T47D (cell line): Measurements from ENCODE around the gene KCTD12.

Experiments
- DNase-seq, 2 experiments: peaks; one replicate each; pipeline versions ENCODE4 v3.0.0 to v3.0.0-alpha.2; 2011 to 2012; ENCODE audit warnings: low read depth in 1 of 2, low spot score in 1 of 2
- JUND ChIP-seq: IDR thresholded peaks from 2 replicates; pipeline ENCODE4 v1.6.1; 2012; ENCODE audit warnings: low read depth
- in situ Hi-C: cut with HindIII; loops from 2 replicates; pipeline ENCODE4 v1.10.0; 2016; ENCODE audit warnings: low sequenced_read_pairs, low pct_unique_long_range_greater_than_20kb

Gene KCTD12

GRCh38 chr13:76865109-76865508 lies 21.1 kb downstream of the KCTD12 start:
- no peak for DNase-seq
- in situ Hi-C loops = no loop called here

GRCh38 chr13:76864259-76864658 lies 21.9 kb downstream of the KCTD12 start:
- DNase-seq = no peak
- no peak for TF ChIP-seq JUND
- in situ Hi-C loops = no loop called here

More at GRCh38 chr13:76865109-76865508, 21.1 kb downstream of the KCTD12 start:
- no peak for TF ChIP-seq JUND

- TF ChIP-seq JUND = no peak
- in situ Hi-C loops = no loop called here
- DNase-seq = no peak
These were observed 23.2 kb downstream of the KCTD12 start for GRCh38 chr13:76863022-76863421.

DNA sequence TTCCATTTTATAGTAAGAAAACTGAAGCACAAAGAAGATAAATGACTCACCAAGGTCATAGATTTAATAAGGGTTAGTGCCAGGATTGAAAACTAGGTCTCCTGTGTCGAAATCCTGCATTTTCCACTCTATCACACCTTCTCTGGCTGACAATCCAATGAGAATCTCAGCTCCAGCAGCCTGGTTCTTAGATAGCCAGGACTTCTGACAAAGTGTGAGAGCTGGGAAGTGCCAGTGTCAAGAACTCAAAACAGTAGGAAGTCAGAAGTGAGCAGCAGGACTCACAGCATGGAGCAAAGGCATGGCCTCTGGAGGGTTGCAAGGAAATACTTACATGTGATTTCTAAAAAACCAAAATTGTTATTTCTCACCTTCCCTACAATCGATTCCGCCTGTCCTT lies 24.3 kb downstream of the KCTD12 start:
- no peak for TF ChIP-seq JUND
- no peak for DNase-seq
- in situ Hi-C loops = no loop called here

DNA sequence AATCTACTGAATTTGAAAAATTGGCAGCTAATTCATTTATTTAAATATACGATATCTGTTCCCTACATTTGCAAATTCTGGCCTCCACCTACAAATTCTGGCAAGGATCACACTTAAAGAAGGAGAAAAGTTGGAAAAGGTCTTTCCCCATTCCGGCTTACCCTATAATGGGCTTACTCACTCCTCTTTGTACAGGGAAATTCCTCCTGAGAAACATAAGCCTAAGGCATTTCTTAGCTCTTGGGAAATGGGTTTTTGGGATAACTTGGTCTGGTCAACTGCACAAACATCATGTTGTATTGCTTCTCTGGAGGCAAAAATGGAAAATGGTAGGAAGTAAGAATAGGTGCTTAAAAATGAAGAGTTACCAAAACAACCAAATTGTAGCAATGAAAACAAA lies 25.5 kb downstream of the KCTD12 start:
- no peak for TF ChIP-seq JUND
- no peak for DNase-seq
- in situ Hi-C loops = no loop called here

DNA sequence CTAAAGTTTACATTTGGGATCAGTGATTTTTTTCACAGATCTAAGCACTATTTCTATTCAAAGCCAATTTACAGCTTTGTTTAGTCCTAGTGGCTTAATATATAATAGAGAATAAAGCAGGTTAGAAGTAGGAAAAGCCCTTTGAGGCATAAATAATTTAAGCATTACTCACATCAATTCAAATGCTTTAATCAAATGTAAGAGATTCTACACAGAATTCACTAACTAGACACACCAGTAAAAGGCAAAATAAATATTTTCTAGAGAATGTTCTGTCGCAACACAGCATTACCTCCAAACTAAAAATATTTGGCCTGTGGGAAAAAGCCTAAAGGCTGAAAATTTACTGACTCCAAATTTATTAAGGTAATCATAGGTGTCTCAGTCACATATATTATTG lies 31.3 kb downstream of the KCTD12 start:
- no peak for TF ChIP-seq JUND
- DNase-seq = no peak
- in situ Hi-C loops = no loop called here

DNA sequence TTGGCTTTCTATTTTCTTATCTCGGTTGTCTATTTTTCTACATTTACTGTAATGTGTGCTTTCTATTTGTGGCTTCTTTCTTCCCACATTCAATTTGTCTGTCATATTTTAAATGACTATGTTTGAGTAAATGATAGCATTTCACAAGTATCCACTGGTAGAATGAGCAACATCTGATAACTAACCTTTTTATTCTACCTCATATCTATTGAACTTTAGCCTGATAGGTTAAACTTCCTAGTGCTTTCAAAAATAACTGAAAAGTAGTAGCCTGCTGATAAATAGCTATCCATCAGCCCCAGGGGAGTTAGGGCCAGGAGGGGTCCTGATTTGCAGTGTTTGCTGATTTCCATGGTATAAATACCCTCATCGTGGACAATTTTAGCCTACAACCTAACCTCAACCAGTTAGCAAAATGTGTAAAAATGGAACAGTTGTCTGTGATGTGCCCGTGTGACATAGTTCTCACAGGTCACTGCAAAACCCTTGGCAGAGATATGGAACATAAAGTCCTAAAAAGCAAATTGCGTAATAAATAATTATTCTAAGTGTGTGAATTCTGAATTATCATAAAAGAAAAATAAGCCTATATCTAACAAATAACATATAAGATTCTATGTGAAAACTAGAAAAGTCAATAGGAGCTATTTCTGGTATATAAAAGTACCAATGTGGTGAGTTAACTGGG lies 32.1 kb downstream of the KCTD12 start:
- in situ Hi-C loops = no loop called here
- TF ChIP-seq JUND = no peak
- DNase-seq = no peak

DNA sequence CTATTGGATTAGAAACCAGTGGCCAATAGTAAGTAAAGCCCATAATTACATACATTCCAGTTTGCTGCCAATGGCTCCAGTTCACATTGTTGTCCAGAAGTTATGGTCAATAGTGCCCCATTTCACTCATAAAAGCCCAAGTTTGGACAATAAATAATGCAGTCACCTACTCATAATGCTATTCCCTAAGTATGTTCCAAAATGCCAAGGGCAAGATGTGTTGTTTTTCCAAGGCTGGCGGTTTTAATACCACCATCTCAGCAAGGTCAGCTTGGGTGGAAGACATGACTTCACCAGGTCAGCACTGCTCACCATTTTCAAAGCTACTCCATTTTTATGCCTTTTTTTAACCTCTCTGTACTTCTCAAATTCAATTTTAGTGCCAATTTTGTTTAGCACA lies 32.7 kb downstream of the KCTD12 start:
- no peak for TF ChIP-seq JUND
- no peak for DNase-seq
- in situ Hi-C loops = no loop called here

GRCh38 chr13:76852986-76853385 lies 33.2 kb downstream of the KCTD12 start:
- in situ Hi-C loops = no loop called here
- no peak for TF ChIP-seq JUND
- DNase-seq = no peak

DNA sequence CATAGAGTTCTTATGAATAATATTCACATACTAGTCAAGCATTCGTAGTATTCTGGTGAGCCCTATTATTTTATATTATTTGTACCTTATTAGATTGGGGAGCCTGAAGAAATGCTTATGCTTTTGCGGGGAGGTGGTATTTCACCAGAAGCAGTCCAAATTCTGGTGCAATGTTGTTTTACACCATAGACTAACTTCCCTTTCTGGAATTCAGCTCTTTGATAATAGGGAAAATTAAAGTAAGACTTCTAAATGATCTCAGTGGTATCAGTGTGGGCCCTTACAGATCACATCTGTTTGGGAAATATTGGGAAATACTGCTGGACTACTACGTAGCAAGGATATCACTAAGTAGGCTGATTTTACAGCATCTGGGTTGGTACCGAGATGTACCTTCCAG lies 34.2 kb downstream of the KCTD12 start:
- in situ Hi-C loops = no loop called here
- no peak for TF ChIP-seq JUND
- no peak for DNase-seq

DNA sequence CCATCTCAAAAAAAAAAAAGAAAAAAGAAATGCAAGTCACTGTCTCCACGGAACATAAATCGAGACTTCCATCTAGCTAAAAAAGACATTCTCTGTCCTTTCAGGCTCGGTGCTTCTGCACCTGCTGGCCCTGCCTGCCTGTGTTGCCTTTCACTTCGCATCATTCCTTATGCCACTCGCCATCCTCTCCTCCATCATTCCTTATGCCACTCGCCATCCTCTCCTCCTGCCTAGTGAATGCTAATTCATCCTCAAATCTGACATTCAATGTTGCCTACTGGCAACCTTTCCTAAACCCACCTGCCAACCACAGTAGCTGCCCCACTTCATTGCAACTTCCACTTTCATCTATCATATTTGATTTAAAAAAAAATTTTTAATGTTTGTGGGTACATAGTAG lies 36.7 kb downstream of the KCTD12 start:
- in situ Hi-C loops = no loop called here
- TF ChIP-seq JUND = no peak
- no peak for DNase-seq

DNA sequence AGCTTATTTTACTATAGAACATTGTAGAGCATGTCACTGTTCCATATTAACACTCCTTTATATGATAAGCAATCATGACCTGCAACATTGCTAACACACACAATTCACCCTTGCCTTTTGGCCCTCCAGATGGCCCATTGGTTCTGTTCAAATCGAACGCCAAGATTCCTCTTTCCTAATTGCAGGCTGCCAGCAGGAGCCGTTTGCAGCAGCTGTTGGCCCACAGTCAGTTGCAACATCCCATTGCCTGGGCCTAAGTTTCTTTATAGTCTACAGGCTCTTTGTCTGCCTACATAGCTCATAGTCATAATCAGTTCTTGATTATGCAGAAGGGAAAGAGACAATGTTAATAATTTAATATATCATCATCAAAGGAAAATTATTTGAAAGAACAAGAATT lies 37.6 kb downstream of the KCTD12 start:
- no peak for DNase-seq
- no peak for TF ChIP-seq JUND
- in situ Hi-C loops = no loop called here

- DNase-seq = no peak
- no peak for TF ChIP-seq JUND
- in situ Hi-C loops = no loop called here
These were observed 39.8 kb downstream of the KCTD12 start for GRCh38 chr13:76846363-76846762.

GRCh38 chr13:76845865-76846264 lies 40.3 kb downstream of the KCTD12 start:
- no peak for TF ChIP-seq JUND
- DNase-seq = no peak
- in situ Hi-C loops = no loop called here
